Small intestine (tissue), 7 donors: ENCODE results near the gene ATP5F1C. TPM values are rescaled to one million over a fixed set of nuclear protein-coding genes. Genes with fewer than 3 reads are reported as not detected.

Experiments used
- DNase-seq, 2 donors: peaks; one replicate each; pipeline versions ENCODE4 v3.0.0 to v3.0.0-alpha.2; 2013
- FAIRE-seq: peaks from 2 replicates; lab custom pipeline; 2012; peaks lifted over from hg19 to GRCh38; lab: Jason Lieb, UNC
- H3K27ac ChIP-seq, 3 donors: one replicate each; pipeline ENCODE4 v1.5.1; 2013; ENCODE audit warnings: low read length in 2 of 3, mild to moderate bottlenecking in 2 of 3, control low read depth in 1 of 3, inconsistent platforms in 1 of 3, low read depth in 1 of 3, moderate library complexity in 1 of 3
- H3K27me3 ChIP-seq, 3 donors: one replicate each; pipeline ENCODE4 v1.6.1; 2013; ENCODE audit warnings: low read length in 3 of 3, inconsistent platforms in 1 of 3; ENCODE audit not compliant: control insufficient read depth in 3 of 3, insufficient read depth in 3 of 3
- H3K36me3 ChIP-seq, 3 donors: one replicate each; pipeline ENCODE4 v1.6.1; 2013; ENCODE audit warnings: low read length in 3 of 3, inconsistent platforms in 1 of 3, low read depth in 1 of 3, mild to moderate bottlenecking in 1 of 3, moderate library complexity in 1 of 3; ENCODE audit not compliant: control insufficient read depth in 3 of 3, insufficient read depth in 2 of 3
- H3K4me1 ChIP-seq, 3 donors: one replicate each; pipeline ENCODE4 v1.6.1; 2013; ENCODE audit warnings: low read length in 2 of 3, inconsistent platforms in 1 of 3, low read depth in 1 of 3, mild to moderate bottlenecking in 1 of 3, moderate library complexity in 1 of 3; ENCODE audit not compliant: control insufficient read depth in 3 of 3, insufficient read depth in 2 of 3
- H3K4me3 ChIP-seq, 3 donors: one replicate each; pipeline ENCODE4 v1.5.1; 2013; ENCODE audit warnings: low read length in 3 of 3, control low read depth in 1 of 3, inconsistent platforms in 1 of 3, low read depth in 1 of 3, mild to moderate bottlenecking in 1 of 3, moderate library complexity in 1 of 3
- H3K9me3 ChIP-seq, 2 donors: one replicate each; pipeline ENCODE4 v1.6.1; 2013; ENCODE audit warnings: low read depth in 1 of 2, low read length in 1 of 2; ENCODE audit not compliant: control insufficient read depth in 2 of 2, insufficient read depth in 1 of 2
- WGBS, 3 donors: extraction: QIAGEN DNeasy Blood & Tissue Kit; methylation state at CpG; one replicate each; pipeline ENCODE4 v1.1.7; 2013; 5-methylcytosine and 5-hydroxymethylcytosine counted together
- polyA plus RNA-seq, 4 donors: library from polyadenylated mRNA; stranded (reverse) in 3 of 4; unstranded in 1 of 4; fragments of 200-250 nt in 3 of 4; fragments of 120-200 nt in 1 of 4; gene quantifications; one replicate each; pipeline versions ENCODE4 v1.2.1 to v1.2.3, GENCODE V29; 2013
- donor health status: healthy with polysubstance abuse.
- donor health status: control.
- donor health status: control.
- donor health status: Bipolar disorder and iron deficiency.
- donor health status: healthy.

Gene ATP5F1C
- polyA plus RNA-seq, 4 donors = 304 to 1,460 (median 611) TPM

DNA sequence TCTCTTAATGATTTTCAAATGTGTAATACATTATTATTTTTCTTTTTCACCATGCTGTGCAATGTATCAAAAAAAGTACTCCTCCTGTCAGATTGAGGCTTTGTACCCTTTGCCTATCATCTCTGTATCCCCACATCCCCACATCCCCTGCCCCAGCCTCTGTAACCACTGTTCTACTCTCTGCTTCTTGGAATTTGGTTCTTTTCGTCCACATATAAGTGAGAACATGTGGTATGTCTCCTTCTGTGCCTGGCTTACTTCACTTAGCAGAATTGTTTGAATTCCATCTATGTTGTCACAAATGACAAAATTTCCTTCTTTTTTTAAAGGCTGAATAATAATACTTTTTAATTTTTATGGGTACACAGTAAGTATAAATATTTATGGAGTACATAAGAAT is 44.1 kb downstream of the ATP5F1C start:
- Histone ChIP-seq H3K36me3 (peaks cover 0 to 10% (median 0%) of the 10 kb centered on the region in 3 donors), H3K27ac (no peak overlapping the region), H3K4me3 (no peak overlapping the region), H3K9me3 (no peaks in the 10 kb centered on the region), H3K4me1 (peaks cover 0 to 2% (median 0%) of the 10 kb centered on the region in 3 donors), H3K27me3 (no peaks in the 10 kb centered on the region)
- no peak for FAIRE-seq
- WGBS, 3 donors = 78 to 92% (median 86%) methylated on average over 1 of the region's 1 CpG
- no peak for DNase-seq

DNA sequence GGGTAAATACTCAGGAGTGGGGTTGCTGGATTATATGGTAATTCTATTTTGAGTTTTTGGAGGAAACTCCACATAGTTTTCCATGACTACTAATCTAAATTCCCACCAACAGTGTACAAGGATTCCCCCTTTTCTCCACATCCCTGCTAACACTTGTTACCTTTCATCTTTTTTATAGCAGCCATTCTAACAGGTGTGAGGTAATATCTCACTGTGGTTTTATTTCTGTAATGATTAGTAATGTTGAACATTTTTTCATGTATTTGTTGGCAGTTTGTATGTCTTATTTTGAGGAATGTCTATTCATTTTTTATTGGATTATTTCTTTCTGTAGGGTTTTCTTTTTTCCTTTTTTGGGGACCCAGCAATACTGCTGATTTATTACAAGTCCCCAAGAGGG is 45.2 kb downstream of the ATP5F1C start:
- Histone ChIP-seq H3K36me3 (peaks cover 0 to 9% (median 0%) of the 10 kb centered on the region in 3 donors), H3K9me3 (no peaks in the 10 kb centered on the region), H3K27ac (no peak overlapping the region), H3K4me3 (no peak overlapping the region), H3K4me1 (peaks cover 0 to 2% (median 0%) of the 10 kb centered on the region in 3 donors), H3K27me3 (no peaks in the 10 kb centered on the region)
- no peak for FAIRE-seq
- DNase-seq = no peak

DNA sequence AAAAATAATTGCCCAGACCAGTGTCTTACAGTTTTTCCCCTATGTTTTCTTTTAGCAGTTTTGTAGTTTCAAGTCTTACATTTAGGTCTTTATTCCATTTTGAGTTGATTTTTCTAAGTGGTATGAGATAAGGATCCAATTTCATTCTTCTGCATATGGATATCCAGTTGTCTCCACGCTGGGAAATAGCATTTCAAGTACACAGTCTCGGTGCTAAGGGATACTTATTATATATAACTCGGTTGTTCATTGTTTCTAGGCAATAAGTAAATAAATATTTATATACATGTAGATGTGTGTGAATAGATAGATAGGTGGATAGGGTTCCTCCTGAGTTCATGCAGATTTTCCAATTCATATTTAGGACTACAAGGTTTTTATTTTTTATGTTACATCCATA is 46.3 kb downstream of the ATP5F1C start:
- DNase-seq = no peak
- H3K4me1 ChIP-seq = peaks cover 0 to 2% (median 0%) of the 10 kb centered on the region in 3 donors
- no peak overlapping the region for H3K4me3 ChIP-seq
- no peak overlapping the region for H3K27ac ChIP-seq
- no peaks in the 10 kb centered on the region for H3K27me3 ChIP-seq
- peaks cover 0 to 11% (median 0%) of the 10 kb centered on the region in 3 donors for H3K36me3 ChIP-seq
- WGBS, 3 donors = 91 to 94% (median 92%) methylated on average over 3 of the region's 3 CpGs
- no peaks in the 10 kb centered on the region for H3K9me3 ChIP-seq
- FAIRE-seq = no peak

DNA sequence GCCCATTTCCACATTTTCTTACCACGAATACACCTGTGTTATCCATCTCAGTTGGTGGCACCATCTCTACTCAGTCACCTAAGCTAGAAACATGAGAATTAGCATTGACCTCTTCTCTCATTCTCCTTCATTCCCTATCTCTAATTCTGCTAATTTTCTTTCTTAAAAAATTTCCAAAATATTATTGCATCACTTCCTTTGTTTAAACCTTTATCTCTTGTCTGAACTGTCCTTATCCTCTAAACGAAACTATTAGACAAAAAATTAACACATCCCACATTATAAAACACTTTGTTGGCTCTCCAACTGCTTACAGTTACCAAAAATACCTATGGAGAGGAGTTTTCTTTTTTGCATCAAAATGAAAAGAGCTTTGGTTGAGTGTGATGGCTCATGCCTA is 48.6 kb downstream of the ATP5F1C start:
- Histone ChIP-seq H3K27ac (no peak overlapping the region), H3K36me3 (peaks cover 0 to 9% (median 0%) of the 10 kb centered on the region in 3 donors), H3K4me3 (no peak overlapping the region), H3K27me3 (no peaks in the 10 kb centered on the region), H3K4me1 (no peaks in the 10 kb centered on the region), H3K9me3 (no peaks in the 10 kb centered on the region)
- no peak for DNase-seq
- WGBS, 3 donors = 92 to 95% (median 95%) methylated on average over 2 of the region's 2 CpGs
- no peak for FAIRE-seq

DNA sequence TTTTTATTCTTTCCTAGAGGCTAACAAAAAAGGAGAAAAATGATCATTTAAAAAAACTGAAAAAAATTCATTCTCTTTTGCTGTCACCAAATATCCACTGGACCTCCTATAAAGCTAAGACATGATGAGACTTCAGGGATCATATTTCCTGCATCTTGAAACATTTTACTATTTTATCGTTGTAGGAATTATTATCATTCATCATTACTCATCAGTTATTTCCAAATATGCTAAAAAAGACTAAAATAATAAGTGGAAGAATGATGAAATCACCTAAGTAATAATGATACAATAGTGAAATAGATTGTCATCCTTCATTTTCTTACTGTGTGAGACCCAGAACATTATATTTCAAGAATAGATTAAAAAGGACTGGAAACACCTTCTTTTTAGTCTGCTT is 58.6 kb downstream of the ATP5F1C start:
- Histone ChIP-seq H3K9me3 (no peaks in the 10 kb centered on the region), H3K4me3 (no peak overlapping the region), H3K36me3 (peaks cover 0 to 7% (median 0%) of the 10 kb centered on the region in 3 donors), H3K27ac (no peak overlapping the region), H3K4me1 (no peaks in the 10 kb centered on the region), H3K27me3 (no peaks in the 10 kb centered on the region)
- WGBS, 3 donors = 94 to 97% (median 94%) methylated on average over 1 of the region's 1 CpG
- FAIRE-seq = peak; percentile 44
- no peak for DNase-seq

DNA sequence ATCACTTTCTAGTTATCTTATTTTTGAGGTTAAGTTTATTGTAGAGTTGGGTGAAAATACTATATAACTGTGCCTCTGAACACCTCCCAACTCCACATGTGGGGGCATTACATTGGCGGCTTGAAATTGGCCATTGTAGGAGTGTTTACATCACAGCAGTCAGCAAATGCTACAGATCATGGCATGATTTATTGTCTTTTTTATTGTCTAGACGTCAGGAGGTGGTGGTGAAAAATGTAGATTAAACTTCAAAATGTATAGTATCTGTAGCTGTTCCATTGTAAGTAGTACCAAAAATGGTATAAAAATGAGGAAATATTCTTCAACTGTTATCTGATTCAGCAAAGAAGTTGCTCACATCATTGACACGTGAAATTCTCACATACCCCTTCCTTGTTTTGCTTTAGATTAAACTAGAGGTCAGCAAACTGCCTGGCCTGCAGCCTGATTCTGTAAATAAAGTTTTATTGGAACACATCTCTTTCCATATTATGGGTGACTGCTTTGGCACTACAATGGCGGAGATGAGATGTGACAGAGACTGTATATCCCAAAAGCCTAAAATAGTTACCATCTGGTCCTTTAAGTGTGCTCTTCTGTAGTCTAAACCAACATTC is 65.4 kb downstream of the ATP5F1C start:
- WGBS, 3 donors = 65 to 75% (median 69%) methylated on average over 4 of the region's 4 CpGs
- no peaks in the 10 kb centered on the region for H3K27me3 ChIP-seq
- no peak for FAIRE-seq
- peaks cover 2 to 11% (median 3%) of the 10 kb centered on the region in 3 donors for H3K4me1 ChIP-seq
- no peaks in the 10 kb centered on the region for H3K9me3 ChIP-seq
- no peak overlapping the region for H3K27ac ChIP-seq
- H3K36me3 ChIP-seq = peaks cover 0 to 2% (median 0%) of the 10 kb centered on the region in 3 donors
- no peak for DNase-seq
- H3K4me3 ChIP-seq = no peak overlapping the region

DNA sequence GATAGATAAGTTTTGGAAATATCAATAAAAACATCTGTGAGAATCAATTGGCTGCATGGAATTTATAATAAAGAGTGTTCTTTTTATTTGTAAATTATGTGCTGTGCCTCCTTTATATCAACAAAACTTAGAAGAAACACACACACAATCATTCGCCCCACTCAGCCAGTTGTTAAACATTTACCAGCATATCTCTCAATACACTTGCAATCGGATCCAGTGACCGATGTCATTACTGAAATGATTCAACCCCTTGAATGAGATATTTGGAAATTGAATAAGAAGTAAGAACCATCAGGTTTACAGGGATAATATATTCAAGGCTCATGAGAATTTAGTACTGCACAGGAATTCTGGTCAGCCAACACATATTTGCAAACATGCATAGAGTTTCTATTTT is 65.9 kb downstream of the ATP5F1C start:
- 16 to 59% (median 32%) methylated on average over 3 of the region's 3 CpGs for WGBS, 3 donors
- H3K9me3 ChIP-seq = no peaks in the 10 kb centered on the region
- peaks cover 0 to 2% (median 0%) of the 10 kb centered on the region in 3 donors for H3K36me3 ChIP-seq
- no peak for FAIRE-seq
- peaks cover 2 to 11% (median 3%) of the 10 kb centered on the region in 3 donors for H3K4me1 ChIP-seq
- H3K4me3 ChIP-seq = no peak overlapping the region
- peak in 1 of 2 donors; percentile 20 for DNase-seq
- no peaks in the 10 kb centered on the region for H3K27me3 ChIP-seq
- no peak overlapping the region for H3K27ac ChIP-seq

DNA sequence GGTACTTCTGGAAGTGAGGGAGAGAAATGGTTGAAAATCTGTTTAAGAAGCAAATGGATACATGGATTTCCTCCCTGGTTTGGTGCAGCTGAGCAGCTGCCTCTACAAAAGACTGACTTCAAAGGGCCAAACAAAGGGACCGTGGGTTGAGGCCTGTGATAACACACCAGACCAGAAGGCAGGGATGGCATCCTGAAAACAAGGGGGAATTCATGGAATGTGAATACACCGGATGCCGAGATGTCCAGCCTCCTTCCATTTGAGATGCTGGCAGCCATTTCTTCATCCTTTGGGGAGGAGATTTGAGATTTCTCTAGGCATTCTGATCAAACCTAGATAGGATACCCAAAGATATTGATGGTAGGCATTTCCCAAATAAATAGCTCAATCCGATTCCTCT is 67.2 kb downstream of the ATP5F1C start:
- 95 to 96% (median 95%) methylated on average over 4 of the region's 4 CpGs for WGBS, 3 donors
- no peak overlapping the region for H3K27ac ChIP-seq
- DNase-seq (no peak), FAIRE-seq (no peak)
- H3K9me3 ChIP-seq = no peaks in the 10 kb centered on the region
- no peak overlapping the region for H3K4me3 ChIP-seq
- peaks cover 0 to 2% (median 0%) of the 10 kb centered on the region in 3 donors for H3K36me3 ChIP-seq
- no peaks in the 10 kb centered on the region for H3K27me3 ChIP-seq
- peaks cover 2 to 11% (median 3%) of the 10 kb centered on the region in 3 donors for H3K4me1 ChIP-seq

DNA sequence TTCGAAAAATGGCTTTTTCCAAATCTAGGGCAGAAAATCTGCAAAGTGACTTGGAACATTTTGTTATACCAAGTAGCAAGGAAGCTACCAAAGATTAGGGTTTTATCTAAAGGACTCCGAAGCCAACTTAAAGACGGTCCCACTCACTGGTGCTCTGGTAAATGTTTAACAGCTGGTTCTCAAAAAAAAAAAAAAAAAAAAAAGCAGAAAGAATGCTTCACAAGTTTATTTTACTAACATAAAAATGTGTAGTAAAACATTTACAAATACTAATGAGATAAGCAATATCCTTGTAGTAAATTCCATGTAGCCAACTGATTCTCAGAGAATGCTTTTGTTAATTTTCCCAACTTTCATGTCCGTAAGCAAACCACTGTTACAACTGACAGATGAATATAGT is 68.7 kb downstream of the ATP5F1C start:
- Histone ChIP-seq H3K9me3 (peaks cover 0 to 3% of the 10 kb centered on the region in 2 donors), H3K4me3 (no peak overlapping the region), H3K36me3 (peaks cover 0 to 2% (median 0%) of the 10 kb centered on the region in 3 donors), H3K4me1 (peaks cover 2 to 11% (median 3%) of the 10 kb centered on the region in 3 donors), H3K27ac (no peak overlapping the region), H3K27me3 (no peaks in the 10 kb centered on the region)
- DNase-seq = peak in 1 of 2 donors; percentile 39
- FAIRE-seq = no peak
- WGBS, 3 donors = 25 to 40% (median 32%) methylated on average over 4 of the region's 4 CpGs
